ENCODE results near the gene FRMPD2.
"Not testable (repeated sequence)": the region's sequence is repeated elsewhere in the genome, so short reads cannot be mapped to it uniquely, and the experiment has no call there.

Gene FRMPD2

GRCh38 chr10:48253970-48254657 lies 20.4 kb downstream of the FRMPD2 start:
- no peak for DNase-seq (ENCODE audit: low read depth, low spot score)

- no peak for DNase-seq (ENCODE audit: low read depth, low spot score)
These were observed 22.2 kb downstream of the FRMPD2 start for GRCh38 chr10:48252354-48252650.

- DNase-seq (ENCODE audit: low read depth, low spot score), result no peak
These were observed 22.8 kb downstream of the FRMPD2 start for GRCh38 chr10:48251525-48252353.

- DNase-seq (ENCODE audit: low read depth, low spot score), result no peak
These were observed 23.4 kb downstream of the FRMPD2 start for GRCh38 chr10:48251152-48251524.

- no peak for DNase-seq (ENCODE audit: low read depth, low spot score)
These were observed 24.6 kb downstream of the FRMPD2 start for GRCh38 chr10:48249763-48250351.

- DNase-seq (ENCODE audit: low read depth, low spot score), result no peak
These were observed 25.3 kb downstream of the FRMPD2 start for GRCh38 chr10:48249004-48249762.

GRCh38 chr10:48248462-48248861 lies 26.0 kb downstream of the FRMPD2 start:
- DNase-seq (ENCODE audit: low read depth, low spot score), result no peak

GRCh38 chr10:48247680-48248079 lies 26.8 kb downstream of the FRMPD2 start:
- no peak for DNase-seq (ENCODE audit: low read depth, low spot score)

- no peak for DNase-seq (ENCODE audit: low read depth, low spot score)
These were observed 28.0 kb downstream of the FRMPD2 start for GRCh38 chr10:48246501-48246900.

GRCh38 chr10:48245977-48246376 lies 28.5 kb downstream of the FRMPD2 start:
- DNase-seq (ENCODE audit: low read depth, low spot score), result no peak

- not testable (repeated sequence) for DNase-seq (ENCODE audit: low read depth, low spot score)
These were observed 30.6 kb downstream of the FRMPD2 start for GRCh38 chr10:48243921-48244320.

- DNase-seq (ENCODE audit: low read depth, low spot score), result no peak
These were observed 31.0 kb downstream of the FRMPD2 start for GRCh38 chr10:48243487-48243886.

GRCh38 chr10:48242171-48242904 lies 32.2 kb downstream of the FRMPD2 start:
- DNase-seq (ENCODE audit: low read depth, low spot score), result no peak

GRCh38 chr10:48241332-48241731 lies 33.2 kb downstream of the FRMPD2 start:
- DNase-seq (ENCODE audit: low read depth, low spot score), result no peak

GRCh38 chr10:48240196-48240595 lies 34.3 kb downstream of the FRMPD2 start:
- DNase-seq (ENCODE audit: low read depth, low spot score), result no peak

- no peak for DNase-seq (ENCODE audit: low read depth, low spot score)
These were observed 34.9 kb downstream of the FRMPD2 start for GRCh38 chr10:48239618-48240017.

- DNase-seq (ENCODE audit: low read depth, low spot score), result no peak
These were observed 35.5 kb downstream of the FRMPD2 start for GRCh38 chr10:48238826-48239520.

GRCh38 chr10:48237259-48238250 lies 36.9 kb downstream of the FRMPD2 start:
- DNase-seq (ENCODE audit: low read depth, low spot score), result no peak

- no peak for DNase-seq (ENCODE audit: low read depth, low spot score)
These were observed 38.3 kb downstream of the FRMPD2 start for GRCh38 chr10:48236199-48236621.

GRCh38 chr10:48235501-48235900 lies 39.0 kb downstream of the FRMPD2 start:
- DNase-seq (ENCODE audit: low read depth, low spot score), result no peak
